ENCODE results near the gene ARL4D.
"Not testable (repeated sequence)": the region's sequence is repeated elsewhere in the genome, so short reads cannot be mapped to it uniquely, and the experiment has no call there.

Gene ARL4D

GRCh38 chr17:43371227-43371821 is 27.5 kb upstream of the ARL4D start:
- DNase-seq, result no peak

- no peak for DNase-seq
Measured at GRCh38 chr17:43372273-43372911, 26.4 kb upstream of the ARL4D start.

DNA sequence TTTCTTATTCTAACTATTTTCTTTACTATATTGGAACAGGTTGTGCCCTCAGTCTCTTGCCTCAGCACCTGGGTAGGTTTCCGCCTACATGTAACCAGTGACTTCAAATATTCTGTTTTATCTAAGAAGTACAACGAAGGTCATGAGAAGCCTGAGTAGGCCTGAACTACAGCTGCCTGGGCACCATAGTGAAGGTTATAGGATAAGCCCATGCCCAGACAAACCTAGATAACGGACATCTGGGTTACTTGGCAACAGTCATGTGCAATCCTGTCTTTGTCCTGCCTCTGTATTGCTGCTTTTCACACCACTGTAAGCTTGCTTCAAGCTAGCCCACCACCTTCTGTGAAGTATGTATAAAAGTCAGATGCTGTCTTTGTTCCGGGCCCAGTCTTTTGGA is 25.4 kb upstream of the ARL4D start:
- no peak for DNase-seq

- DNase-seq, result not testable (repeated sequence)
Measured at GRCh38 chr17:43375915-43376314, 22.9 kb upstream of the ARL4D start.

DNA sequence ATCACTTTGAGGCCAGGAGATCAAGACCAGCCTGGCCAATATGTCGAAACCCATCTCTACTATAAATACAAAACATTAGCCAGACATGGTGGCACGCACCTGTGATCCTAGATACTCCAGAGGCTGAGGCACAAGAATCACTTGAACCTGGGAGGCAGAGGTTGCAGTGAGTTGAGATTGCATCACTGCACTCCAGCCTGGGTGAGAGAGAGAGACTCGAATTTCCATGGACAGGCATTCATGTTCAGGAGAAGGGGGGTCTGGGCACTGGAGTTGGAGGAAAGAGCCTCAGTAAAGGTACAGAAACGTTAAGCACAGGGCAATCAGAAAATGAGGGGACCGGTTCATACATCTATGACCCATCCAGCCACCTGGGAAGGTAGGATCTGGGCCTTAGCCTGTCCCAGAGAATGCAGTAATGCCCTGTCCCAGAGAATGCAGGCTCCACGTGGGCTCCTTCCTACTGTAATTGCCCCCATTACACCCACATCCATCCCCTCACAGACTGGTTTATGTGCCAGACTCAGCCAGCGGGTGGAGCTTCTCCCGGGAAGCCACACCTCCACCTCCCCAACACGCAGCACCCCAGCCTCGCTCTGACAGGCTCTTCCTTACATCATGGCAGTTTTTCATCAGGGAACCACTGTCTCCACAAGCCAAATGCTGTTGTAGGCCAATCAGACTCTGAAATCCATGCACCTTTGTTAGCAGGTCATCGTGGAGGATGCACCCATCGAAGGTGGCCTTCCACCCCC is 21.6 kb upstream of the ARL4D start:
- no peak for DNase-seq

DNA sequence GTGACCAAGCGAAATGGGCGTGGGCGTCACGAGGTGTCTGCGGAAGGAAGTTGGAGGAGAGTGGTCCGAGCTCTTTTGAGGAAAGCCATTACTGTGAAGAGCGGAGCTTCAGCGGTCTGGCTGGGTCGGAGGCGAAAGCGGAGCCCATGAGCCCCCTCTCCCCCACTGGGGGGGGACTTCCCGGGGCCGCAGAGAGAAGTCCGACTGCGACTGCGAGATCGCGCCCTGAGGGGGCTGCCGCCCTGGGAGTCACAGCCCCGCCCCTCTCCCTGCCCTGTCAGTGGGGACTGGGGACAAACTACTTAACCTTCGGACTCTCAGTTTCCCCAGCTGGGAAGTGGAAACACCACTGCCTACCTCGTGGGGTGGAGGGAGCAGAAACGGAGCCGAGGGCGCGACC is 20.0 kb upstream of the ARL4D start:
- DNase-seq, result no peak

DNA sequence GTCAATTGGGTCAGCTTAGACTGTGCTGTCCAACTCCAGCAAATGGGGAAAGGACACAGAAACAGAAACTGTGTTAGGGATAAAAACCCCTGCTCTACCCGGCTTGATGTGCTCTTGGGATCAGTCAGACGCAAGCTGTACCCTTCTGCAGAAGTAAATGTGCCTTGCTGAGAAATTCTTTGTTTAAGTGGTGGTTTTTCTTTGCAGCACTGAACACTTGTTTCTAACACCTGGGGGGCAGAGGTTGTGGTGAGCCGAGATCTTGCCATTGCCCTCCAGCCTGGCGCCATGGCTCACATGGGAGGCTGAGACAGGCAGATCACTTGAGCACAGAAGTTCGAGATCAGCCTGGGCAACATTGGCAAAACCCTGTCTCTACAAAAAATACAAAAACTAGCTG is 18.5 kb upstream of the ARL4D start:
- DNase-seq, result no peak

DNA sequence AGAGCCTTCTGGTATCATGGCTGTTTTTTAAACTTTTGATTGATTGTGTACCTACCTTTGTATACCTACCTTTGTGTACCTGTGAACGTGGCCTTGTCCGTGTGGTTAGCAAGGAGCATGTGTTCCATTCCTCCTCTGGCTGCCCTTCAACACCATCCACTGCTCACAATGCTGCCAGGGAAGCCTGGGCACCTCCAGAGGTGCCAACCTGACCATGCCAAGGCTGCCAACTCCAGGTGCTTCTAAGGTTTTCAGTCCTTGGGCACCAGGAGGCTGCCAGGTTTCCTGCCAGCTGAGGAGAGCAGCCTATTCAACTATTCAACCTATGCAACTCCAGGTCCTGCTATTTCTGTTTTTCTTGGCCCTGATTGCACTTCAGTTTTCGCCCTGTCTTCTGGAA is 17.6 kb upstream of the ARL4D start:
- no peak for DNase-seq

DNA sequence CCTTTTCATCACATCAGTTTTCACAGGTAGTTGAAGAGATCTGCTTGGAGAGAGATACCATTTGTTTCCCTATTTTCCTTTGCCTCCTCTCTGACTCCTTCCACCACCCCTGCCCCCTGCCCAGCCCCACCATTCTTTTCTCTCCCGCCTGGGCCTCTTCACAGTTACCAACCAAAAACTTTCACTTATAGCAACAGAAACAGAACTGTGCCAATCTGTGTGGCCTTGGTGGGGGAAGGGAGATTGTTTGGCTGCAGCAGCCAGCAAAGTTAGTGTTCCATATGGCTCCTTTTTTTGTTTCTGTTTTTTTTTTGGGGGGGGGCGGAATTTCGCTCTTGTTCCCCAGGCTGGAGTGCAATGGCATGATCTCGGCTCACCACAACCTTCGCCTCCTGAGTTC is 17.2 kb upstream of the ARL4D start:
- DNase-seq, result no peak

GRCh38 chr17:43382776-43383175 is 16.0 kb upstream of the ARL4D start:
- no peak for DNase-seq

DNA sequence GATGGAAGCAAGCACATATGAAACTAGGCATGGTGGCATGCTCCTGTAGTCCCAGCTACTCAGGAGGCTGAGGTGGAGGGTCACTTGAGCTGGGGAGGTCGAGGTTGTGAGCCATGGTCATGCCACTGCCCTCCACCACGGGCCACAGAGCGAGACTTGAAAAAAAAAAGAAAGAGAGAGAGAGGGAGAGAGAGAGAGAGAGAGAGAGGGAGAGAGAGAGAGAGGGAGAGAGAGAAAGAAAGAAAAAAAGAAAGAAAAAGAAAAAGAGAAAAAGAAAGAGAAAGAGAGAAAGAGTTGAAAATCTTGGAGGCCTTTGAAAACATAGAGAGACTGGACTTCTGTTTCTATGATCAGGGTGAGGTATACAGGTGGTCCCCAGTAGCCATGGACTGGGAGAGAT is 15.4 kb upstream of the ARL4D start:
- DNase-seq, result no peak

- no peak for DNase-seq
Measured at GRCh38 chr17:43383826-43384475, 14.8 kb upstream of the ARL4D start.

DNA sequence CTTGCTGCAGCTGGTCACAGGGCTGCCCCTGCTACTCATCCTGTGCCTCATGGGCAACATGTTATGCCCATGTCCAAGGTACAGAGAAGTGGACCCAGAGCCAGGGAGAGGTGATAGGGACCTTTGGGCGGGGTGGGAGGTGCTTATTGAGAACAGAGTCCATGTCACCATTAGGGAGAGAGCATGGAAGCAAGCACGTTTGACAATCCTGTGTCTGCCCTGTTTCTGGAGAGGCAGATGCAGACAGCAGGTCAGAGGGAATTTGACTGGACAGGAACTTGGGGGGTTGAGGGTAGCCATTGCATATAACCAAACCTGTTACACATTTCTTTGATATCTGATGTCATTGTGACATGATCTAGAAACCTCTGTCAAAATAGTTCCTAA is 14.3 kb upstream of the ARL4D start:
- no peak for DNase-seq

- DNase-seq, result no peak
Measured at GRCh38 chr17:43385046-43385831, 13.6 kb upstream of the ARL4D start.

DNA sequence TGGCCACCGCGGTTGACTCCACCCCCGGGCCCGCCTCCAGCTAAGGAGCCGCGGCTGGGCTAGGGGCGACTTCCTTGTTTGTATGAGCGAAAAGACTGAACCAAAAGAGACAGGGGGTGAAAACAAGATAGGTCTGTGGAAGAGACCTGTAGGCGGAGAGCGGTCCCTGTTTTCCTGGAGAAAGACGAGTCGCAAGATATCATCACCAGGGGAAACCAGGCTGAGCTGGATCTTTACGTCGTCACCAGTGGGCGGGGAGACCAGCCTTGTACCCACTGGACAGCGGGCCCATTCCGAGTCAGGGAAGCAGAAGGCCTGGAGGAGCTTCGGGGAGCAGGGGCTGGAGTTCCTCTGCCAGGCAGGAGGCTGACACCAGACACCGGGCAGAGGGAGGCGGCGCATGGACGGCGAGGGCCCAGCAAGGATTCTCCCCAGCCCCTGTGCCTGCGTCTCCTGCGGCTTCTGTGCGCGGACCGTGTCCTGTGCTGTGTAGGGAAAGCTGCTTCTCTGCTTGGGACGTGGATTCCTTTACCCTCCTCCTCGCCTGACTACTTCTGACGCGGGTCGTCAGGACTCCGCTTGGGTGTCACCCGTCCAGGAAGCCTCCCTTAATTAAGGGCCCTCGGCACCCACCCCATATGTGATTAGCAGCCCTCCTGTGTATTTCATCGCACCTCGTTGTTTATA is 10.3 kb upstream of the ARL4D start:
- peak; percentile 94 for DNase-seq

- peak; percentile 89 for DNase-seq
Measured at GRCh38 chr17:43389046-43389947, 9.5 kb upstream of the ARL4D start.

DNA sequence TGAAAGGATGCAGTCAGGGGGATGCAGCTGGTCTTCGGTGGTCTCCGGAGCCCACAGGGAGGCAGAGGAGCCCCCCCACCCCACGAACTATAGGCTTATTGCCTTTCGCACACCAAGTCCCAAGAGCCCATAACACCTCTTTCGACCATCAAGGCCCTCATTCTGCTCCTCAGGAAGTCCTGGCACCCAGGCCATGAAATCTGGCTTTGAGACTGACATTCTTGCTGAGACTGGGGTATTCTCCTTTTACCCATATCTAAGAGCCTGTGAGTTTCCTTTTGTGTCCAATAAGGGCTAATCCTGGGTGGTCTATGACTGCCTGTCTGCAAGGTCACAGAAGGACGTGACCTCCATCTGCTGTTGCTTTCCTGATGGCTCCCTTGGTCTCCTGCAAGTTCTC is 6.4 kb upstream of the ARL4D start:
- DNase-seq, result no peak

DNA sequence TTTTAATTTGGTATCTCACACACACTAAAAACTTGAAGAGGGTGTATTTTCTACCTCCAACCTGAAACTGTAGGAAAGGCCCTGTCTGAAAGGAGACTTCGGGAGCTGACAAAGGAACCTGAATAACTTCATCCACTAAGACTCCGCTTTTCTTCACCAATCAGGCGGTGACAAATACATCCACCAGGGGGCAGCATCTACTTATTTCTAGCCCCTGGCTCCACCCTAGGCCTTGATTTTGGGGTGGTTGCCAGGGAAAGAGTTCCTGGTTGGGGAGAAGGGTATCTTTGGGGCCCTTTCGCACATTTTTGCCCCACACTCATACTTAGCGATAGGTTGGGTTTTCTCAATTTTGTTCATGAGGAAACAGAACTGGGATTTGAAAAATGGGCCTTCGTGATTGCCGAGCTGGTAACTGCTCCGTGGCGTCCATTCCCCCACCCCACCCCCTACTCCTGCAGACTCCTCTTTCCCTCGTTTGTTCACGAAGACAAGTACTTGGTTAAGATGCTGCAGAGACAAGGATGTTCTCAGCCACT is 4.8 kb upstream of the ARL4D start:
- DNase-seq, result peak; percentile 92

GRCh38 chr17:43394696-43395095 is 4.1 kb upstream of the ARL4D start:
- DNase-seq, result not testable (repeated sequence)

DNA sequence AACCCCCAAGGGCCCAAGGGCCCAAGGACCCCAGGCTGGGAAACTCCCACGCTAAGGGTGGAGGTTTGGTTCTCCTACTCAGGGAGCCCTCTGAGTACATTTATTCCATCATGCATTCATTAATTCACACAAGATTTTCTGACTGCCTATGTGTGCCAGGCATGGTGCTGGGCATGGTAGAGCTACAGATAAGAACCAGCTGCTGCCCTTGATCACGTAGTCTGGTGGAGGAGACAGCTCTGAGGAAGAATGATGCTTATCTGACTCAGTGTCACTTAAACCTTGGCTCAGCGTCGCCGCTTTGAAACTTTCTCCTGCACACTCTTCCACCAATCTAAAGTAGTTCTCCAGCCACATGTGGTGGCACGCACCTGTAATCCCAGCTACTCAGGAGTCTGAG is 3.6 kb upstream of the ARL4D start:
- DNase-seq, result no peak

GRCh38 chr17:43396491-43397060 is 2.2 kb upstream of the ARL4D start:
- DNase-seq, result no peak
